Activated T-helper 1 cell treated with anti-CD3 and anti-CD28 coated beads, Interleukin-2, amount 50 U/mL, for 16 hours (primary cell): ENCODE measurements around the gene MYO18A.

Experiments used
- DNase-seq, 2 donors: peaks; one replicate each; pipeline ENCODE4 v3.0.0-alpha.2; 2020; ENCODE audit warnings: low read depth in 1 of 2, low spot score in 1 of 2

The MYO18A gene

GRCh38 chr17:29080965-29081364, 99.2 kb downstream of the MYO18A start:
- DNase-seq: no peak

GRCh38 chr17:29080323-29080722, 99.9 kb downstream of the MYO18A start:
- no peak for DNase-seq

- no peak for DNase-seq
Observed at GRCh38 chr17:29079887-29080286, 100.3 kb downstream of the MYO18A start.

- no peak for DNase-seq
Observed at GRCh38 chr17:29079433-29079832, 100.8 kb downstream of the MYO18A start.

- DNase-seq: no peak
Observed at GRCh38 chr17:29078183-29079045, 101.8 kb downstream of the MYO18A start.

- no peak for DNase-seq
Observed at GRCh38 chr17:29077320-29077719, 102.9 kb downstream of the MYO18A start.

- no peak for DNase-seq
Observed at GRCh38 chr17:29076722-29077121, 103.5 kb downstream of the MYO18A start.

- DNase-seq: no peak
Observed at GRCh38 chr17:29076087-29076486, 104.1 kb downstream of the MYO18A start.

GRCh38 chr17:29074488-29074887, 105.7 kb downstream of the MYO18A start:
- no peak for DNase-seq

GRCh38 chr17:29073520-29073919, 106.7 kb downstream of the MYO18A start:
- DNase-seq: no peak

- DNase-seq: no peak
Observed at GRCh38 chr17:29073045-29073444, 107.2 kb downstream of the MYO18A start.

- DNase-seq: no peak
Observed at GRCh38 chr17:29071303-29071702, 108.9 kb downstream of the MYO18A start.

- DNase-seq: no peak
Observed at GRCh38 chr17:29070781-29071180, 109.4 kb downstream of the MYO18A start.

- DNase-seq: no peak
Observed at GRCh38 chr17:29070308-29070707, 109.9 kb downstream of the MYO18A start.

- no peak for DNase-seq
Observed at GRCh38 chr17:29069526-29070041, 110.6 kb downstream of the MYO18A start.

- DNase-seq: no peak
Observed at GRCh38 chr17:29068818-29069217, 111.4 kb downstream of the MYO18A start.

- no peak for DNase-seq
Observed at GRCh38 chr17:29066606-29067005, 113.6 kb downstream of the MYO18A start.

GRCh38 chr17:29066047-29066446, 114.2 kb downstream of the MYO18A start:
- DNase-seq: no peak

- no peak for DNase-seq
Observed at GRCh38 chr17:29063992-29064391, 116.2 kb downstream of the MYO18A start.

- DNase-seq: no peak
Observed at GRCh38 chr17:29062215-29062614, 118.0 kb downstream of the MYO18A start.

- DNase-seq: no peak
Observed at GRCh38 chr17:29061036-29061435, 119.2 kb downstream of the MYO18A start.

- no peak for DNase-seq
Observed at GRCh38 chr17:29060475-29060874, 119.7 kb downstream of the MYO18A start.

- DNase-seq: no peak
Observed at GRCh38 chr17:29059281-29059680, 120.9 kb downstream of the MYO18A start.
